MM.1S (cell line): ENCODE data around the gene NLE1.

Experiments
- CTCF ChIP-seq: fragments of 300-600 bp; sonication (generic); IDR thresholded peaks from 2 replicates; pipeline ENCODE4 v1.5.1; 2016; ENCODE audit warnings: antibody characterized with exemption, low read length, mixed read lengths
- EZH2 ChIP-seq: fragments of 300-600 bp; sonication (generic); optimal IDR thresholded peaks from 2 replicates; pipeline ENCODE3; 2017; ENCODE audit warnings: low read depth, mild to moderate bottlenecking, antibody characterized with exemption, low read length, mixed read lengths

- TF ChIP-seq CTCF: no peak
- TF ChIP-seq EZH2: no peak
These were observed 24.4 kb upstream of the NLE1 start for GRCh38 chr17:35166526-35166925.
